Dermis microvascular lymphatic vessel endothelial cell (primary cell): ENCODE data around the gene KIAA1671. TPM values are rescaled to one million over a fixed set of nuclear protein-coding genes. Genes with fewer than 3 reads are reported as not detected.

ENCODE experiments used
- DNase-seq, 2 donors: peaks; one replicate each; pipeline versions ENCODE4 v3.0.0 to v3.0.0-alpha.2; 2010; ENCODE audit warnings: low read depth in 2 of 2
- total RNA-seq: library from RNA; depleted of rRNA; stranded (reverse); fragments of >200 nt; gene quantifications from 2 replicates; pipeline ENCODE4 v1.2.1, GENCODE V29; 2014

The KIAA1671 gene
- total RNA-seq, 1 donor from 2014 or later = 34.8 TPM

GRCh38 chr22:25090225-25090890 is 137.8 kb downstream of the KIAA1671 start:
- DNase-seq = peak in 1 of 2 donors; percentile 37

- no peak for DNase-seq
Measured at GRCh38 chr22:25091458-25091857, 138.9 kb downstream of the KIAA1671 start.

GRCh38 chr22:25092119-25092518 is 139.6 kb downstream of the KIAA1671 start:
- DNase-seq = no peak

GRCh38 chr22:25094579-25094978 is 142.1 kb downstream of the KIAA1671 start:
- DNase-seq = peak in 1 of 2 donors; percentile 62

GRCh38 chr22:25095869-25096268 is 143.4 kb downstream of the KIAA1671 start:
- no peak for DNase-seq

GRCh38 chr22:25096638-25097405 is 144.3 kb downstream of the KIAA1671 start:
- no peak for DNase-seq

GRCh38 chr22:25098445-25099081 is 146.0 kb downstream of the KIAA1671 start:
- DNase-seq = no peak

GRCh38 chr22:25099202-25099601 is 146.7 kb downstream of the KIAA1671 start:
- no peak for DNase-seq

- DNase-seq = no peak
Measured at GRCh38 chr22:25100402-25100801, 147.9 kb downstream of the KIAA1671 start.

GRCh38 chr22:25100948-25101347 is 148.4 kb downstream of the KIAA1671 start:
- peak in 1 of 2 donors; percentile 34 for DNase-seq

- no peak for DNase-seq
Measured at GRCh38 chr22:25101501-25101900, 149.0 kb downstream of the KIAA1671 start.

GRCh38 chr22:25101986-25102385 is 149.5 kb downstream of the KIAA1671 start:
- no peak for DNase-seq

- DNase-seq = no peak
Measured at GRCh38 chr22:25102722-25103121, 150.2 kb downstream of the KIAA1671 start.

GRCh38 chr22:25104367-25104766 is 151.9 kb downstream of the KIAA1671 start:
- DNase-seq = no peak

GRCh38 chr22:25105817-25106650 is 153.5 kb downstream of the KIAA1671 start:
- DNase-seq = no peak

- DNase-seq = no peak
Measured at GRCh38 chr22:25109878-25110595, 157.5 kb downstream of the KIAA1671 start.

GRCh38 chr22:25110596-25110845 is 158.0 kb downstream of the KIAA1671 start:
- no peak for DNase-seq

- DNase-seq = peak; percentile 78 to 91
Measured at GRCh38 chr22:25110846-25111578, 158.5 kb downstream of the KIAA1671 start.

GRCh38 chr22:25111579-25112517 is 159.3 kb downstream of the KIAA1671 start:
- DNase-seq = peak in 1 of 2 donors; percentile 35
